T-helper 1 cell treated with Interleukin-12 subunit alpha and Interleukin-12 subunit beta and Interleukin-4 antibody, amounts not matched to agents 30 μg/mL and 1 μg/mL, for 36 hours (primary cell): ENCODE results near the gene ENO2.

Experiments used
- H3K27ac Mint-ChIP-seq: one replicate; pipeline ENCODE4 v1.8.0; 2021; ENCODE audit warnings: mild to moderate bottlenecking, mixed read lengths
- H3K27me3 Mint-ChIP-seq: one replicate; pipeline ENCODE4 v1.8.0; 2021; ENCODE audit warnings: low read depth, mixed read lengths
- H3K36me3 Mint-ChIP-seq: one replicate; pipeline ENCODE4 v1.8.0; 2021; ENCODE audit warnings: low read depth, mixed read lengths
- H3K4me1 Mint-ChIP-seq: one replicate; pipeline ENCODE4 v1.8.0; 2021; ENCODE audit warnings: low read depth, mixed read lengths
- H3K4me3 Mint-ChIP-seq: one replicate; pipeline ENCODE4 v1.8.0; 2021; ENCODE audit warnings: mild to moderate bottlenecking, moderate library complexity, mixed read lengths
- H3K9me3 Mint-ChIP-seq: one replicate; pipeline ENCODE4 v1.8.0; 2021; ENCODE audit warnings: mixed read lengths

The ENO2 gene

GRCh38 chr12:6928703-6929407 is 14.5 kb downstream of the ENO2 start:
- peak overlapping the region; percentile 72 for H3K27ac Mint-ChIP-seq
- H3K4me1 Mint-ChIP-seq = peaks cover 59% of the 10 kb centered on the region
- peak overlapping the region; percentile 87 for H3K4me3 Mint-ChIP-seq
- peaks cover 17% of the 10 kb centered on the region for H3K36me3 Mint-ChIP-seq
- H3K27me3 Mint-ChIP-seq = no peaks in the 10 kb centered on the region
- H3K9me3 Mint-ChIP-seq = no peaks in the 10 kb centered on the region

GRCh38 chr12:6929466-6930452 is 15.4 kb downstream of the ENO2 start:
- H3K4me1 Mint-ChIP-seq = peaks cover 54% of the 10 kb centered on the region
- peak overlapping the region; percentile 87 for H3K4me3 Mint-ChIP-seq
- no peaks in the 10 kb centered on the region for H3K9me3 Mint-ChIP-seq
- H3K36me3 Mint-ChIP-seq = peaks cover 20% of the 10 kb centered on the region
- H3K27ac Mint-ChIP-seq = peak overlapping the region; percentile 72
- H3K27me3 Mint-ChIP-seq = no peaks in the 10 kb centered on the region

- Mint-ChIP-seq H3K27me3 (no peaks in the 10 kb centered on the region), H3K9me3 (no peaks in the 10 kb centered on the region), H3K36me3 (peaks cover 31% of the 10 kb centered on the region), H3K27ac (peak overlapping the region; percentile 85), H3K4me3 (peak overlapping the region; percentile 45), H3K4me1 (peaks cover 53% of the 10 kb centered on the region)
These were observed 18.4 kb downstream of the ENO2 start for GRCh38 chr12:6932766-6933165.

DNA sequence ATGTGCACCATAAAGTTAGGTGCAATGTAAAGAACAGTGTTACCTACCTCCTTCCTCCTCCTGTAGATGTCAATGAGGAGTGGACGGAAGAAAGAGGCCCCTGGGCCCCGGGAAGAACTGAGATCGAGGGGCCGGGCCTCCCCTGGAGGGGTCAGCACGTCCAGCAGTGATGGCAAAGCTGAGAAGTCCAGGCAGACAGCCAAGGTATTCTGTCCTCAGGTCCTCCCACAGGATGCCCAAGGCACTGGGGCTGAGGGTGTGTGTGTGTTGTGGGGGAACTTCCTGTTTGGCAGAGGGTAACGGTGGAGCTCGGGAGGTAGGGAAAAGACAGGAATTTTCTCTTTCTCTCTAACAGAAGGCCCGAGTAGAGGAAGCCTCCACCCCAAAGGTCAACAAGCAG is 19.7 kb downstream of the ENO2 start:
- Mint-ChIP-seq H3K27me3 (no peaks in the 10 kb centered on the region), H3K27ac (peak overlapping the region; percentile 18), H3K36me3 (peaks cover 36% of the 10 kb centered on the region), H3K9me3 (no peaks in the 10 kb centered on the region), H3K4me1 (peaks cover 52% of the 10 kb centered on the region), H3K4me3 (no peak overlapping the region)

DNA sequence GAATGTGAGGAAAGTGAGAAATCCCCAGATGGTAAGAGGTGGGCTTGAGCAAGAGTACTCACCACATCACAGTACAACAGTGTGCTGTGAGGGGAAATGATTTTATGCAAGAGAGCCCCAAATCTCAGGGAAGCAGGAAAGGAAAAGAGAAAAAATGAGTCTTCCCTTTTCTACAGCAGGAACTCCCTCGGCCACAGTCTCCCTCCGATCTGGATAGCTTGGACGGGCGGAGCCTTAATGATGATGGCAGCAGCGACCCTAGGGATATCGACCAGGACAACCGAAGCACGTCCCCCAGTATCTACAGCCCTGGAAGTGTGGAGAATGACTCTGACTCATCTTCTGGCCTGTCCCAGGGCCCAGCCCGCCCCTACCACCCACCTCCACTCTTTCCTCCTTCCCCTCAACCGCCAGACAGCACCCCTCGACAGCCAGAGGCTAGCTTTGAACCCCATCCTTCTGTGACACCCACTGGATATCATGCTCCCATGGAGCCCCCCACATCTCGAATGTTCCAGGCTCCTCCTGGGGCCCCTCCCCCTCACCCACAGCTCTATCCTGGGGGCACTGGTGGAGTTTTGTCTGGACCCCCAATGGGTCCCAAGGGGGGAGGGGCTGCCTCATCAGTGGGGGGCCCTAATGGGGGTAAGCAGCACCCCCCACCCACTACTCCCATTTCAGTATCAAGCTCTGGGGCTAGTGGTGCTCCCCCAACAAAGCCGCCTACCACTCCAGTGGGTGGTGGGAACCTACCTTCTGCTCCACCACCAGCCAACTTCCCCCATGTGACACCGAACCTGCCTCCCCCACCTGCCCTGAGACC is 21.2 kb downstream of the ENO2 start:
- H3K27ac Mint-ChIP-seq = peak overlapping the region; percentile 93
- no peaks in the 10 kb centered on the region for H3K9me3 Mint-ChIP-seq
- peak overlapping the region; percentile 15 for H3K4me3 Mint-ChIP-seq
- peaks cover 37% of the 10 kb centered on the region for H3K36me3 Mint-ChIP-seq
- H3K27me3 Mint-ChIP-seq = no peaks in the 10 kb centered on the region
- H3K4me1 Mint-ChIP-seq = peaks cover 41% of the 10 kb centered on the region

DNA sequence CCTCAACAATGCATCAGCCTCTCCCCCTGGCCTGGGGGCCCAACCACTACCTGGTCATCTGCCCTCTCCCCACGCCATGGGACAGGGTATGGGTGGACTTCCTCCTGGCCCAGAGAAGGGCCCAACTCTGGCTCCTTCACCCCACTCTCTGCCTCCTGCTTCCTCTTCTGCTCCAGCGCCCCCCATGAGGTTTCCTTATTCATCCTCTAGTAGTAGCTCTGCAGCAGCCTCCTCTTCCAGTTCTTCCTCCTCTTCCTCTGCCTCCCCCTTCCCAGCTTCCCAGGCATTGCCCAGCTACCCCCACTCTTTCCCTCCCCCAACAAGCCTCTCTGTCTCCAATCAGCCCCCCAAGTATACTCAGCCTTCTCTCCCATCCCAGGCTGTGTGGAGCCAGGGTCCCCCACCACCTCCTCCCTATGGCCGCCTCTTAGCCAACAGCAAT is 21.8 kb downstream of the ENO2 start:
- Mint-ChIP-seq H3K36me3 (peaks cover 37% of the 10 kb centered on the region), H3K4me1 (peaks cover 36% of the 10 kb centered on the region), H3K4me3 (peak overlapping the region; percentile 85), H3K9me3 (no peaks in the 10 kb centered on the region), H3K27ac (peak overlapping the region; percentile 93), H3K27me3 (no peaks in the 10 kb centered on the region)

DNA sequence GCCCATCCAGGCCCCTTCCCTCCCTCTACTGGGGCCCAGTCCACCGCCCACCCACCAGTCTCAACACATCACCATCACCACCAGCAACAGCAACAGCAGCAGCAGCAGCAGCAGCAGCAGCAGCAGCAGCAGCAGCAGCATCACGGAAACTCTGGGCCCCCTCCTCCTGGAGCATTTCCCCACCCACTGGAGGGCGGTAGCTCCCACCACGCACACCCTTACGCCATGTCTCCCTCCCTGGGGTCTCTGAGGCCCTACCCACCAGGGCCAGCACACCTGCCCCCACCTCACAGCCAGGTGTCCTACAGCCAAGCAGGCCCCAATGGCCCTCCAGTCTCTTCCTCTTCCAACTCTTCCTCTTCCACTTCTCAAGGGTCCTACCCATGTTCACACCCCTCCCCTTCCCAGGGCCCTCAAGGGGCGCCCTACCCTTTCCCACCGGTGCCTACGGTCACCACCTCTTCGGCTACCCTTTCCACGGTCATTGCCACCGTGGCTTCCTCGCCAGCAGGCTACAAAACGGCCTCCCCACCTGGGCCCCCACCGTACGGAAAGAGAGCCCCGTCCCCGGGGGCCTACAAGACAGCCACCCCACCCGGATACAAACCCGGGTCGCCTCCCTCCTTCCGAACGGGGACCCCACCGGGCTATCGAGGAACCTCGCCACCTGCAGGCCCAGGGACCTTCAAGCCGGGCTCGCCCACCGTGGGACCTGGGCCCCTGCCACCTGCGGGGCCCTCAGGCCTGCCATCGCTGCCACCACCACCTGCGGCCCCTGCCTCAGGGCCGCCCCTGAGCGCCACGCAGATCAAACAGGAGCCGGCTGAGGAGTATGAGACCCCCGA is 22.5 kb downstream of the ENO2 start:
- H3K27ac Mint-ChIP-seq = peak overlapping the region; percentile 93
- no peaks in the 10 kb centered on the region for H3K9me3 Mint-ChIP-seq
- peaks cover 37% of the 10 kb centered on the region for H3K36me3 Mint-ChIP-seq
- H3K4me1 Mint-ChIP-seq = peaks cover 36% of the 10 kb centered on the region
- H3K4me3 Mint-ChIP-seq = peak overlapping the region; percentile 85
- no peaks in the 10 kb centered on the region for H3K27me3 Mint-ChIP-seq

DNA sequence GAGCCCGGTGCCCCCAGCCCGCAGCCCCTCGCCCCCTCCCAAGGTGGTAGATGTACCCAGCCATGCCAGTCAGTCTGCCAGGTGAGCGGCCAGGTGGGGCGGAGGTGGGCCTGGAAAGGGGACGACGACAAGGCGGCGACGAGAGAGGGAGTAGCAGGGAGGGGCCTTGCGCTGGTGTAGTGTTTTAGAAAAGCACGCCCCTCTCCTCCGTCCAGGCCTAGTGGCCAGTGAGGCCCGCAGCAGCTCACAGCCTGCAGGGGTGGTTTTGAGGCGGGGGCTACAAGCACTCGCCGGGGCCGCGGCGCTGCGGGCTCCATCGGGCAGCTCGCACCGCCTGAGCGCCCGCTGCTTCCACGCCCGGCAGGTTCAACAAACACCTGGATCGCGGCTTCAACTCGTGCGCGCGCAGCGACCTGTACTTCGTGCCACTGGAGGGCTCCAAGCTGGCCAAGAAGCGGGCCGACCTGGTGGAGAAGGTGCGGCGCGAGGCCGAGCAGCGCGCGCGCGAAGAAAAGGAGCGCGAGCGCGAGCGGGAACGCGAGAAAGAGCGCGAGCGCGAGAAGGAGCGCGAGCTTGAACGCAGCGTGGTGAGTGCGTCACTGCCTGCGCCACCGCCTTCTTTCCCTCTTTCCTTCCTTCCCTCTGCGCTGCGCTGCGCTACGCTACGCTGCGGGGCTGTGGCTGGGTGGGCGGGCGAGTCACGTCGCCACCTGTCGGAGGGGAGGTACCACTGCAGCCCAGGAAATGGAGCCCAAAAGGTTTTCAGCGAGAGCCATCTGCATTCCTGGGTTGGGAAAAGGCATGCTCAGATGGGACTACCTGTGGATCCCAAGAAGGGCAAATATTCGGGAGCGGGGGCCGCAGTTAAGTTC is 23.3 kb downstream of the ENO2 start:
- Mint-ChIP-seq H3K9me3 (no peaks in the 10 kb centered on the region), H3K4me1 (peaks cover 31% of the 10 kb centered on the region), H3K36me3 (peaks cover 36% of the 10 kb centered on the region), H3K4me3 (peak overlapping the region; percentile 85), H3K27ac (peak overlapping the region; percentile 93), H3K27me3 (no peaks in the 10 kb centered on the region)

- no peaks in the 10 kb centered on the region for H3K27me3 Mint-ChIP-seq
- peaks cover 31% of the 10 kb centered on the region for H3K4me1 Mint-ChIP-seq
- H3K27ac Mint-ChIP-seq = no peak overlapping the region
- no peaks in the 10 kb centered on the region for H3K9me3 Mint-ChIP-seq
- H3K4me3 Mint-ChIP-seq = peak overlapping the region; percentile 85
- peaks cover 32% of the 10 kb centered on the region for H3K36me3 Mint-ChIP-seq
These were observed 24.2 kb downstream of the ENO2 start for GRCh38 chr12:6938353-6939190.

GRCh38 chr12:6939191-6939540 is 24.8 kb downstream of the ENO2 start:
- Mint-ChIP-seq H3K27ac (peak overlapping the region; percentile 79), H3K4me3 (peak overlapping the region; percentile 51), H3K9me3 (no peaks in the 10 kb centered on the region), H3K36me3 (peaks cover 27% of the 10 kb centered on the region), H3K27me3 (no peaks in the 10 kb centered on the region), H3K4me1 (peaks cover 30% of the 10 kb centered on the region)

DNA sequence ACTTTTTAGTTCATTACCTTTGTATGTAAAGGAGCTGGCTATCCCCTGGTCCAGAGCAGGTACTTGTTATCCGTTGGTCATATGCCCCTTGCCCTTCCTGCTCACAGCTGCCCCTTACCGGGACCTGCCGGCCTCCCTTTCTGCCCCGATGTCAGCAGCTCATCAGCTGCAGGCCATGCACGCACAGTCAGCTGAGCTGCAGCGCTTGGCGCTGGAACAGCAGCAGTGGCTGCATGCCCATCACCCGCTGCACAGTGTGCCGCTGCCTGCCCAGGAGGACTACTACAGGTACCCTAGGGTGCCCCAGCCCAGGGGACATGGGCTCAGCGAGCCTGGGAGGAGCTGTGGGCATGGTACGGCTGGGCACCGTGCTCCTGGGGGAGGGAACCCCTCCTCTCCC is 26.9 kb downstream of the ENO2 start:
- peaks cover 10% of the 10 kb centered on the region for H3K36me3 Mint-ChIP-seq
- no peaks in the 10 kb centered on the region for H3K27me3 Mint-ChIP-seq
- H3K4me1 Mint-ChIP-seq = peaks cover 36% of the 10 kb centered on the region
- no peaks in the 10 kb centered on the region for H3K9me3 Mint-ChIP-seq
- H3K4me3 Mint-ChIP-seq = no peak overlapping the region
- H3K27ac Mint-ChIP-seq = peak overlapping the region; percentile 31

DNA sequence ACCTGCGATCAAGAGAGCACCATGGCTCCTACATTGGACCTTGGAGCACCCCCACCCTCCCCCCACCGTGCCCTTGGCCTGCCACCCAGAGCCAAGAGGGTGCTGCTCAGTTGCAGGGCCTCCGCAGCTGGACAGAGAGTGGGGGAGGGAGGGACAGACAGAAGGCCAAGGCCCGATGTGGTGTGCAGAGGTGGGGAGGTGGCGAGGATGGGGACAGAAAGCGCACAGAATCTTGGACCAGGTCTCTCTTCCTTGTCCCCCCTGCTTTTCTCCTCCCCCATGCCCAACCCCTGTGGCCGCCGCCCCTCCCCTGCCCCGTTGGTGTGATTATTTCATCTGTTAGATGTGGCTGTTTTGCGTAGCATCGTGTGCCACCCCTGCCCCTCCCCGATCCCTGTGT is 27.4 kb downstream of the ENO2 start:
- H3K4me1 Mint-ChIP-seq = peaks cover 34% of the 10 kb centered on the region
- peak overlapping the region; percentile 31 for H3K27ac Mint-ChIP-seq
- H3K4me3 Mint-ChIP-seq = no peak overlapping the region
- H3K9me3 Mint-ChIP-seq = no peaks in the 10 kb centered on the region
- no peaks in the 10 kb centered on the region for H3K27me3 Mint-ChIP-seq
- peaks cover 6% of the 10 kb centered on the region for H3K36me3 Mint-ChIP-seq
